CD4-positive, alpha-beta T cell (primary cell): ENCODE measurements around the gene CCDC70. TPM values are rescaled to one million over a fixed set of nuclear protein-coding genes. Genes with fewer than 3 reads are reported as not detected.

Source experiments
- ATAC-seq: fragments of 200-7000 bp; cut with Tn5 transposase; one replicate; pipeline ENCODE4 v1.10.0; 2022; ENCODE audit warnings: mild to moderate bottlenecking; ENCODE audit not compliant: poor library complexity
- CTCF ChIA-PET: fragments of 350-600 bp; sonication (Branson Sonifier 250); formaldehyde crosslinking; loops from one replicate; lab custom pipeline; 2021; ENCODE audit warnings: antibody characterized with exemption, inconsistent platforms; lab: Charles Lee
- POLR2A ChIA-PET: fragments of 350-600 bp; sonication (Branson Sonifier 250); formaldehyde crosslinking; loops from one replicate; lab custom pipeline; 2021; ENCODE audit warnings: antibody characterized with exemption, inconsistent platforms; lab: Charles Lee
- DNase-seq, 14 experiments: peaks; one replicate each; pipeline ENCODE4 v3.0.0-alpha.2; 2013 to 2020; ENCODE audit warnings: mixed read lengths in 2 of 14
- H3K27ac ChIP-seq, 2 donors: one replicate each; pipeline versions ENCODE4 v1.5.1 to v1.7.0; 2013; ENCODE audit warnings: low read length in 2 of 2, low read depth in 1 of 2, mild to moderate bottlenecking in 1 of 2
- H3K27me3 ChIP-seq, 2 experiments: 1 replicate in 1 of 2; 2 replicates in 1 of 2; pipeline versions ENCODE4 v1.6.1 to v1.7.0; 2013; ENCODE audit warnings: low read length in 2 of 2, control low read depth in 1 of 2, mild to moderate bottlenecking in 1 of 2, moderate library complexity in 1 of 2; ENCODE audit not compliant: insufficient read depth in 2 of 2, control insufficient read depth in 1 of 2
- H3K36me3 ChIP-seq: one replicate; pipeline ENCODE4 v1.6.1; 2013; ENCODE audit warnings: low read length, control low read depth; ENCODE audit not compliant: insufficient read depth
- H3K4me1 ChIP-seq: one replicate; pipeline ENCODE4 v1.6.1; 2013; ENCODE audit warnings: low read length, control low read depth; ENCODE audit not compliant: insufficient read depth
- H3K4me3 ChIP-seq: one replicate; pipeline ENCODE4 v1.5.1; 2013; ENCODE audit warnings: mild to moderate bottlenecking, low read length, moderate library complexity
- H3K9me3 ChIP-seq, 2 experiments: 1 replicate in 1 of 2; 2 replicates in 1 of 2; pipeline versions ENCODE4 v1.6.1 to v1.7.0; 2013; ENCODE audit warnings: low read length in 2 of 2, mild to moderate bottlenecking in 2 of 2, control low read depth in 1 of 2, moderate library complexity in 1 of 2; ENCODE audit not compliant: control insufficient read depth in 1 of 2, insufficient read depth in 1 of 2
- H3K27ac Mint-ChIP-seq: one replicate; pipeline ENCODE4 v1.8.0; 2020; ENCODE audit warnings: mixed read lengths
- H3K27me3 Mint-ChIP-seq: one replicate; pipeline ENCODE4 v1.8.0; 2021; ENCODE audit warnings: mixed read lengths
- H3K36me3 Mint-ChIP-seq: one replicate; pipeline ENCODE4 v1.8.0; 2021; ENCODE audit warnings: low read depth, mixed read lengths
- H3K4me1 Mint-ChIP-seq: one replicate; pipeline ENCODE4 v1.8.0; 2021; ENCODE audit warnings: low read depth, mixed read lengths
- H3K4me3 Mint-ChIP-seq: one replicate; pipeline ENCODE4 v1.8.0; 2020; ENCODE audit warnings: mild to moderate bottlenecking, mixed read lengths
- H3K9me3 Mint-ChIP-seq: one replicate; pipeline ENCODE4 v1.8.0; 2020; ENCODE audit warnings: mixed read lengths
- intact Hi-C, 2 experiments: fragments of 100-400 bp; cut with DNase I in 1 of 2; cut with micrococcal nuclease in 1 of 2; formaldehyde crosslinking; loops; one replicate each; pipeline versions ENCODE4 v1.15.1 to v1.9.0; 2023 to 2025; cut with DNase I, micrococcal nuclease
- total RNA-seq, 174 experiments: library from RNA in 2 of 174; stranded (reverse) in 2 of 174; gene quantifications; one replicate each; pipeline ENCODE4 v1.2.3 and lab custom pipeline; 2021 to 2026
- TF ChIP-seq, protein P1 (sequence below): fragments of 200-600 bp; IDR thresholded peaks from one replicate; pipeline ENCODE4 v1.8.0; 2022; ENCODE audit warnings: antibody characterized with exemption, mild to moderate bottlenecking

Gene CCDC70
- total RNA-seq, 2 experiments from 2014 or later = not detected

DNA sequence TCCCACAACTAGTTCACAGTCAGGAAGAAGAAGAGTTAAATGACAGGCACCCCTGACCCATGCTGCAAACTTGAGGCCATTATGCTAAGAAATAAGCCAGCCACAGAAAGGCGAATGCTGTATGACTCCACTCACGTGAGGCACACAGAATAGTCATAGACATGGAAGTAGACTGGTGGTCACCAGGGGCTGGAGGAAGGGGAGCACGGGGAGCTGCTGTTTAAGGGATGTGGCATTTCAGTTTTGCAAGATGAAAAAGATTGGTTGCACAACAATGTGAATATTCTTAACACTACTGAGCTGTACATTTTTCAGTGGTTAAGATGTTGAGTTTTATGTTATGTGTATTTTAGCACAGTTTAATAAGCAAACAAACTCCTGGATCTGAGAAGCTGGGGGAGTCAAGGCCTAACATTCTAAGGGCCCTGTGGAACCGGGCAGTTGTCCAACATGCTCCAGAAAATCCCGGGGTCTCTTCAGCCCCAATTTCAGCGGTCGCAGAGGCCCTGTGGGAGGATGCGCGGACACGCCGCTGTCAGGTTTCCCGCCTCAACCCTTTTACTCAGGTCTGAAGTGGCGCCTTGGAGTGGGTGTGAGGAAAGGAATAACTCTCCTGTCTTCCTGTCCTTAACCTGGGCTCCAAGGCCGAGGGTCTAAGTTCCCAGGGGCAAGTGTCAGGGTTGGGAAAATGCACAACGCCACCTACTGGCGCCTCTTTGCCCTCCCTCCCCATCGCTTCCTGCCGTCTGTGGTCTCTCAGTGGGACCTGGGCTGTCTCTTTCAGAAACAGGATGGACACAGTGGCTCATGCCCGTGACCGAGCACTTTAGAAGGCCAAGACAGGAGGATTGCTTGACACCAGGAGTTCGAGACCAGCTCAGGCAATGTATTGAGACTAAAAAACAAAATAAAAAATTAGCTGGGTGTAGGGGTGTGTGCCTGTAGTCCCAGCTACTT lies 12.3 kb upstream of the CCDC70 start:
- Mint-ChIP-seq H3K27me3 (peaks cover 14% of the 10 kb centered on the region), H3K9me3 (no peaks in the 10 kb centered on the region), H3K27ac (no peak overlapping the region), H3K36me3 (no peaks in the 10 kb centered on the region), H3K4me3 (no peak overlapping the region), H3K4me1 (peaks cover 7% of the 10 kb centered on the region)
- Histone ChIP-seq H3K4me3 (no peak overlapping the region), H3K9me3 (no peaks in the 10 kb centered on the region), H3K27ac (no peak overlapping the region), H3K4me1 (peaks cover 7% of the 10 kb centered on the region), H3K27me3 (peaks cover 0 to 4% of the 10 kb centered on the region in 2 experiments), H3K36me3 (no peaks in the 10 kb centered on the region)
- TF ChIP-seq, protein P1, sequence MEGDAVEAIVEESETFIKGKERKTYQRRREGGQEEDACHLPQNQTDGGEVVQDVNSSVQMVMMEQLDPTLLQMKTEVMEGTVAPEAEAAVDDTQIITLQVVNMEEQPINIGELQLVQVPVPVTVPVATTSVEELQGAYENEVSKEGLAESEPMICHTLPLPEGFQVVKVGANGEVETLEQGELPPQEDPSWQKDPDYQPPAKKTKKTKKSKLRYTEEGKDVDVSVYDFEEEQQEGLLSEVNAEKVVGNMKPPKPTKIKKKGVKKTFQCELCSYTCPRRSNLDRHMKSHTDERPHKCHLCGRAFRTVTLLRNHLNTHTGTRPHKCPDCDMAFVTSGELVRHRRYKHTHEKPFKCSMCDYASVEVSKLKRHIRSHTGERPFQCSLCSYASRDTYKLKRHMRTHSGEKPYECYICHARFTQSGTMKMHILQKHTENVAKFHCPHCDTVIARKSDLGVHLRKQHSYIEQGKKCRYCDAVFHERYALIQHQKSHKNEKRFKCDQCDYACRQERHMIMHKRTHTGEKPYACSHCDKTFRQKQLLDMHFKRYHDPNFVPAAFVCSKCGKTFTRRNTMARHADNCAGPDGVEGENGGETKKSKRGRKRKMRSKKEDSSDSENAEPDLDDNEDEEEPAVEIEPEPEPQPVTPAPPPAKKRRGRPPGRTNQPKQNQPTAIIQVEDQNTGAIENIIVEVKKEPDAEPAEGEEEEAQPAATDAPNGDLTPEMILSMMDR = peak; percentile 45
- POLR2A ChIA-PET = no interaction called here
- intact Hi-C loops = loop anchor here in 1 of 2 experiments (5.0 kb wide), 1 partner anchor 32 kb away; no protein-coding TSS in a partner anchor
- no peak for ATAC-seq
- DNase-seq = peak in 8 of 14 experiments; percentile 13 to 58 (median 30)
- CTCF ChIA-PET = interaction anchor here (0.6 to 3.4 kb wide), 6 partner anchors 8 to 348 kb away, joined by 3 to 8 read pairs (median 4); partner anchors contain the start of gene NEK5

DNA sequence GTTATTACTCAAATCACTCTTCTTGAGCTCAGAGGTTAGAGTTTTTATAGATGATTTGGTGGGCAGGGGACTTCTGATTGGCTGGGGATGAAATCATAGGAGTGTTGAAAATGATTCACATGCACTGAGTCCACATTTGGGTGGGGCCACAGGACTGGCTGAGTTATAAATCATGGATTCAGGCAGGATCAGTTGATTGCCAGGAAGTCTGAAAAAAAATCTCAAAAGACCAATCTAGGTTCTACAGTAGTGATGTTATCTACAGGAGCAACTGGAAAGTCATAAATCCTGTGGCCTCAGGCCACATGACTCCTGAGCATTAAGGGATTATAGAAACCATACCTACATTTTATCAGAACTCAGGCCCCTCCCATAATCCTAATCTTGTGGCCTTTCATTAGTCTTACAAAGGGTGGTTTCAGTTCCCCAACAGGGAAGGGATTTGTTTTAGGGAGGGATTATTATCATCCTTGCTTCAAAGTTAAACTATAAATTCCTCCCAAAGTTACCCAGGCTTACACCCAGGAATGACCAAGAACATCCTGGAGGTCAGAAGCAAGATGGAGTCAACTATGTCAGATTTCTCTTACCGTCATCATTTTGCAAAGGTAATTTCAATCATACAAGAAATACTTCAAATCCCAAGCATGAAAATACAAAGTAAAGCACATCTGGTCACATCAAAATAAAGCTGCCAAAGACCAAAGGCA lies 5.6 kb upstream of the CCDC70 start:
- H3K36me3 Mint-ChIP-seq = no peaks in the 10 kb centered on the region
- ATAC-seq (no peak), DNase-seq (no peak)
- H3K4me1 ChIP-seq = no peaks in the 10 kb centered on the region
- no peaks in the 10 kb centered on the region for H3K36me3 ChIP-seq
- no peak overlapping the region for H3K4me3 ChIP-seq
- ChIA-PET CTCF (no interaction called here), POLR2A (no interaction called here)
- no peaks in the 10 kb centered on the region for H3K4me1 Mint-ChIP-seq
- H3K27ac Mint-ChIP-seq = no peak overlapping the region
- H3K9me3 Mint-ChIP-seq = no peaks in the 10 kb centered on the region
- intact Hi-C loops = no loop called here
- peaks cover 0 to 4% of the 10 kb centered on the region in 2 experiments for H3K27me3 ChIP-seq
- no peak overlapping the region for H3K4me3 Mint-ChIP-seq
- peaks cover 5% of the 10 kb centered on the region for H3K27me3 Mint-ChIP-seq
- TF ChIP-seq, protein P1 = no peak
- no peaks in the 10 kb centered on the region for H3K9me3 ChIP-seq
- no peak overlapping the region for H3K27ac ChIP-seq

DNA sequence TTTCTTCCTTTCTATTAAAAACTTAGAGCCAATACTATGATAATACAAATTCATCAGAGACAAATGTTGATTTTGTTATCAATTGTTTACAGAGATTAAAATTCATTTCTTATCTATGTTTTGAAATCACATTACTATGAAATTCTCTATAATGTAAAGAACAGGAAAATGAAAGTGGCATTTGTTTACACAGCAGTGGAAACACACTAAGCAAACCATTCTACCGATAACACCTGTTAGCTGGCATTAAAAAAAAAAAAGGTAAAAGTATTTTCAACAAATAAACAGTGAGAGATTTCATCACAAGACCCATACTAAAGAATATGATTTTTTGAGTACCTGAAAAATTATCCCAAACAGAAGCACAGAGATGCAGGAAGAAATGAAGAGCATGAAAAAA lies 4.8 kb upstream of the CCDC70 start:
- no peaks in the 10 kb centered on the region for H3K36me3 Mint-ChIP-seq
- no peak for ATAC-seq
- intact Hi-C loops = no loop called here

More for the DNA sequence above, 4.8 kb upstream of the CCDC70 start:
- POLR2A ChIA-PET = no interaction called here
- CTCF ChIA-PET = no interaction called here
- Histone ChIP-seq H3K36me3 (no peaks in the 10 kb centered on the region), H3K27ac (no peak overlapping the region), H3K4me1 (no peaks in the 10 kb centered on the region), H3K27me3 (peaks cover 0 to 3% of the 10 kb centered on the region in 2 experiments), H3K9me3 (no peaks in the 10 kb centered on the region), H3K4me3 (no peak overlapping the region)
- Mint-ChIP-seq H3K27me3 (peaks cover 5% of the 10 kb centered on the region), H3K4me3 (no peak overlapping the region), H3K9me3 (no peaks in the 10 kb centered on the region), H3K4me1 (no peaks in the 10 kb centered on the region), H3K27ac (no peak overlapping the region)
- DNase-seq = no peak
- TF ChIP-seq, protein P1 = no peak
